Activated CD8-positive, alpha-beta memory T cell treated with anti-CD3 and anti-CD28 coated beads for 36 hours (primary cell): Measurements from ENCODE around the gene C16orf96. TPM values are rescaled to one million over a fixed set of nuclear protein-coding genes. Genes with fewer than 3 reads are reported as not detected.

Experiments used
- CTCF ChIA-PET: fragments of 350-600 bp; sonication (Branson Sonifier 250); formaldehyde crosslinking; loops from one replicate; lab custom pipeline; 2021; ENCODE audit warnings: antibody characterized with exemption; lab: Charles Lee
- POLR2A ChIA-PET: fragments of 350-600 bp; sonication (Branson Sonifier 250); formaldehyde crosslinking; loops from one replicate; lab custom pipeline; 2021; ENCODE audit warnings: antibody characterized with exemption; lab: Charles Lee
- total RNA-seq, 2 experiments: library from RNA; stranded (reverse); gene quantifications; one replicate each; pipeline ENCODE4 v1.2.3, GENCODE V29; 2021

C16orf96 gene
- total RNA-seq, 2 experiments from 2014 or later, result 0.08 to 0.11 TPM

GRCh38 chr16:4641895-4642294, 85.8 kb downstream of the C16orf96 start:
- ChIA-PET POLR2A (interaction anchor here (0.7 kb wide), 1 partner anchor 23 kb away, joined by 4 read pairs; no protein-coding TSS in a partner anchor), CTCF (interaction anchor here (1.2 kb wide), 1 partner anchor 63 kb away, joined by 3 read pairs; no protein-coding TSS in a partner anchor)

- ChIA-PET POLR2A (no interaction called here), CTCF (interaction anchor here (1.0 kb wide), 1 partner anchor 23 kb away, joined by 3 read pairs; the partner anchor contains the start of gene MGRN1)
These were observed 90.9 kb downstream of the C16orf96 start for GRCh38 chr16:4646773-4647643.

- CTCF ChIA-PET, result no interaction called here
- POLR2A ChIA-PET, result no interaction called here
These were observed 91.5 kb downstream of the C16orf96 start for GRCh38 chr16:4647644-4647980.

- ChIA-PET CTCF (no interaction called here), POLR2A (no interaction called here)
These were observed 92.8 kb downstream of the C16orf96 start for GRCh38 chr16:4648917-4649316.

- CTCF ChIA-PET, result interaction anchor here (0.7 to 1.7 kb wide), 11 partner anchors 11 to 118 kb away, joined by 3 to 5 read pairs (median 3); no protein-coding TSS in a partner anchor
These were observed 93.8 kb downstream of the C16orf96 start for GRCh38 chr16:4649744-4650442.

More at GRCh38 chr16:4649744-4650442, 93.8 kb downstream of the C16orf96 start:
- POLR2A ChIA-PET, result interaction anchor here (0.6 kb wide), 1 partner anchor 7 kb away, joined by 4 read pairs; no protein-coding TSS in a partner anchor

Other genes with a start within 250 kb of the C16orf96 start
- under 1 TPM; 0.15 to 0.25 TPM for gene GLIS2, start 240.3 kb upstream of the C16orf96 start, total RNA-seq
- gene PAM16, start 205.0 kb upstream of the C16orf96 start, total RNA-seq, result 10 to 100 TPM; 72.6 to 73.8 TPM
- gene VASN, start 184.5 kb upstream of the C16orf96 start, total RNA-seq, result under 1 TPM; 0.13 TPM
- gene CORO7, start 139.7 kb upstream of the C16orf96 start, total RNA-seq, result 10 to 100 TPM; 80.2 to 86.3 TPM
- 100 to 1,000 TPM; 109 to 111 TPM for gene DNAJA3, start 130.5 kb upstream of the C16orf96 start, total RNA-seq
- gene NMRAL1, start 81.7 kb upstream of the C16orf96 start, total RNA-seq, result 10 to 100 TPM; 67.8 to 70.8 TPM
- 10 to 100 TPM; 92.9 to 94.6 TPM for gene HMOX2, start 79.9 kb upstream of the C16orf96 start, total RNA-seq
- gene CDIP1, start 17.6 kb upstream of the C16orf96 start, total RNA-seq, result 10 to 100 TPM; 38.7 to 39.3 TPM
- gene UBALD1, start 58.5 kb downstream of the C16orf96 start, total RNA-seq, result 10 to 100 TPM; 19.5 to 21.0 TPM
- 10 to 100 TPM; 61.9 to 64.2 TPM for gene MGRN1, start 68.5 kb downstream of the C16orf96 start, total RNA-seq
- gene NUDT16L1, start 137.2 kb downstream of the C16orf96 start, total RNA-seq, result 10 to 100 TPM; 34.0 to 34.4 TPM
- 10 to 100 TPM; 16.3 to 17.3 TPM for gene ANKS3, start 177.9 kb downstream of the C16orf96 start, total RNA-seq
- under 1 TPM; 0.25 to 0.32 TPM for gene DNAAF8, start 178.2 kb downstream of the C16orf96 start, total RNA-seq
- 10 to 100 TPM in 1 of 2 experiments, 1 to 10 TPM in 1; 10.0 to 12.0 TPM for gene ZNF500, start 210.8 kb downstream of the C16orf96 start, total RNA-seq
- gene SEPTIN12, start 232.0 kb downstream of the C16orf96 start, total RNA-seq, result not detected
- not detected for gene SMIM22, start 239.0 kb downstream of the C16orf96 start, total RNA-seq
- gene ROGDI, start 246.3 kb downstream of the C16orf96 start, total RNA-seq, result 1 to 10 TPM; 4.8 to 5.4 TPM